Mesenchymal stem cell (in vitro differentiated cells and primary cell): ENCODE measurements around the gene GOLGA6A.
"Not testable (repeated sequence)": the region's sequence is repeated elsewhere in the genome, so short reads cannot be mapped to it uniquely, and the experiment has no call there.

Experiments
- DNase-seq: peaks from one replicate; pipeline ENCODE4 v3.0.0-alpha.2; 2013
- H2AFZ ChIP-seq: one replicate; pipeline ENCODE4 v1.6.1; 2013; ENCODE audit warnings: low read depth, mild to moderate bottlenecking, control low read depth, inconsistent platforms, low read length, moderate library complexity
- H2AK5ac ChIP-seq: 2 replicates; pipeline ENCODE4 v1.6.1; 2013; ENCODE audit warnings: low read length, moderate library complexity, mild to moderate bottlenecking, inconsistent platforms; ENCODE audit not compliant: severe bottlenecking
- H2BK120ac ChIP-seq: one replicate; pipeline ENCODE4 v1.6.1; 2013; ENCODE audit warnings: low read depth, mild to moderate bottlenecking, inconsistent platforms, low read length, moderate library complexity
- H2BK12ac ChIP-seq, 2 experiments: one replicate each; pipeline ENCODE4 v1.6.1; 2013; ENCODE audit warnings: inconsistent platforms in 2 of 2, low read length in 2 of 2, mild to moderate bottlenecking in 2 of 2, moderate library complexity in 2 of 2, control low read depth in 1 of 2
- H2BK15ac ChIP-seq: one replicate; pipeline ENCODE4 v1.6.1; 2013; ENCODE audit warnings: mild to moderate bottlenecking, low read depth, inconsistent platforms; ENCODE audit not compliant: poor library complexity, severe bottlenecking
- H2BK5ac ChIP-seq: 2 replicates; pipeline ENCODE4 v1.6.1; 2013; ENCODE audit warnings: low read depth, mild to moderate bottlenecking, low read length, control low read depth, inconsistent platforms; ENCODE audit not compliant: poor library complexity, severe bottlenecking
- H3K14ac ChIP-seq, 2 experiments: one replicate each; pipeline ENCODE4 v1.6.1; 2013; ENCODE audit warnings: inconsistent platforms in 2 of 2, low read length in 2 of 2, control low read depth in 1 of 2, mild to moderate bottlenecking in 1 of 2, moderate library complexity in 1 of 2
- H3K18ac ChIP-seq, 2 experiments: one replicate each; pipeline ENCODE4 v1.6.1; 2013; ENCODE audit warnings: inconsistent platforms in 2 of 2, low read length in 2 of 2, control low read depth in 1 of 2, low read depth in 1 of 2, mild to moderate bottlenecking in 1 of 2
- H3K23ac ChIP-seq, 2 experiments: one replicate each; pipeline ENCODE4 v1.6.1; 2013; ENCODE audit warnings: inconsistent platforms in 2 of 2, low read length in 2 of 2, mild to moderate bottlenecking in 2 of 2, moderate library complexity in 2 of 2, control low read depth in 1 of 2
- H3K27ac ChIP-seq: 2 replicates; pipeline ENCODE4 v1.5.1; 2013; ENCODE audit warnings: mild to moderate bottlenecking, moderate library complexity, low read length, control low read depth, inconsistent platforms; ENCODE audit not compliant: poor library complexity, severe bottlenecking
- H3K27me3 ChIP-seq, 2 experiments: 2 replicates each; pipeline versions ENCODE4 v1.6.1 to v1.7.0; 2013; ENCODE audit warnings: low read length in 2 of 2, mild to moderate bottlenecking in 2 of 2, moderate library complexity in 2 of 2, control low read depth in 1 of 2, inconsistent platforms in 1 of 2; ENCODE audit not compliant: control insufficient read depth in 1 of 2, insufficient read depth in 1 of 2
- H3K36me3 ChIP-seq, 2 experiments: 2 replicates each; pipeline versions ENCODE4 v1.6.1 to v1.7.0; 2013; ENCODE audit warnings: low read length in 2 of 2, control low read depth in 1 of 2, inconsistent platforms in 1 of 2, low read depth in 1 of 2, mild to moderate bottlenecking in 1 of 2; ENCODE audit not compliant: insufficient read depth in 2 of 2, control insufficient read depth in 1 of 2
- H3K4ac ChIP-seq, 2 experiments: one replicate each; pipeline ENCODE4 v1.6.1; 2013; ENCODE audit warnings: inconsistent platforms in 2 of 2, low read length in 2 of 2, mild to moderate bottlenecking in 2 of 2, moderate library complexity in 2 of 2, control low read depth in 1 of 2, low read depth in 1 of 2
- H3K4me1 ChIP-seq: 2 replicates; pipeline ENCODE4 v1.6.1; 2013; ENCODE audit warnings: low read depth, low read length, control low read depth; ENCODE audit not compliant: control insufficient read depth, insufficient read depth
- H3K4me2 ChIP-seq: 2 replicates; pipeline ENCODE4 v1.6.1; 2013; ENCODE audit warnings: low read length, mild to moderate bottlenecking, inconsistent platforms; ENCODE audit not compliant: poor library complexity, severe bottlenecking
- H3K4me3 ChIP-seq, 2 experiments: 2 replicates each; pipeline versions ENCODE4 v1.5.1 to v1.7.0; 2013; ENCODE audit warnings: low read length in 2 of 2, mild to moderate bottlenecking in 2 of 2, control low read depth in 1 of 2, low read depth in 1 of 2; ENCODE audit not compliant: insufficient read depth in 1 of 2
- H3K79me1 ChIP-seq: replicated peaks from 2 replicates; pipeline ENCODE4 v1.6.1; 2013; ENCODE audit warnings: mild to moderate bottlenecking, control low read depth, low read length, inconsistent platforms; ENCODE audit not compliant: poor library complexity, severe bottlenecking
- H3K9ac ChIP-seq: 2 replicates; pipeline ENCODE4 v1.7.0; 2013; ENCODE audit warnings: mild to moderate bottlenecking, low read length, moderate library complexity
- H3K9me3 ChIP-seq: 2 replicates; pipeline ENCODE4 v1.7.0; 2013; ENCODE audit warnings: mild to moderate bottlenecking, low read length; ENCODE audit not compliant: control insufficient read depth
- H4K8ac ChIP-seq: one replicate; pipeline ENCODE4 v1.6.1; 2013; ENCODE audit warnings: inconsistent platforms, mild to moderate bottlenecking, low read length, moderate library complexity
- H4K91ac ChIP-seq: one replicate; pipeline ENCODE4 v1.6.1; 2013; ENCODE audit warnings: mild to moderate bottlenecking, low read length, inconsistent platforms
- WGBS: methylation state at CpG from one replicate; pipeline ENCODE4 v1.1.7; 2013; ENCODE audit warnings: mixed read lengths; 5-methylcytosine and 5-hydroxymethylcytosine counted together

The GOLGA6A gene

GRCh38 chr15:74121039-74121438 is 38.7 kb upstream of the GOLGA6A start:
- Histone ChIP-seq H3K4me3 (no peak overlapping the region), H3K36me3 (no peaks in the 10 kb centered on the region), H4K8ac (no peak overlapping the region), H3K4me1 (no peaks in the 10 kb centered on the region), H3K18ac (peak overlapping the region in 1 of 2 experiments; percentile 29), H2BK120ac (no peak overlapping the region), H3K14ac (no peak overlapping the region), H2AK5ac (no peak overlapping the region), H3K4me2 (no peak overlapping the region), H4K91ac (no peak overlapping the region), H3K9ac (no peak overlapping the region), H3K9me3 (no peaks in the 10 kb centered on the region), H3K4ac (no peak overlapping the region), H3K79me1 (no peaks in the 10 kb centered on the region), H2BK15ac (no peak overlapping the region), H2BK12ac (no peak overlapping the region), H3K27ac (no peak overlapping the region), H2AFZ (no peak overlapping the region), H3K27me3 (peaks cover 58 to 63% of the 10 kb centered on the region in 2 experiments), H3K23ac (no peak overlapping the region), H2BK5ac (no peak overlapping the region)
- no peak for DNase-seq
- whole genome bisulfite sequencing = 5% methylated on average over 4 of the region's 4 CpGs

GRCh38 chr15:74120426-74120825 is 38.1 kb upstream of the GOLGA6A start:
- no peak overlapping the region for H2AFZ ChIP-seq
- no peak overlapping the region for H2BK12ac ChIP-seq
- no peak overlapping the region for H3K4me3 ChIP-seq
- no peak overlapping the region for H2BK120ac ChIP-seq
- H3K27me3 ChIP-seq = peaks cover 56 to 61% of the 10 kb centered on the region in 2 experiments
- H2BK5ac ChIP-seq = no peak overlapping the region
- H3K36me3 ChIP-seq = no peaks in the 10 kb centered on the region
- DNase-seq = no peak
- H3K14ac ChIP-seq = no peak overlapping the region
- H2BK15ac ChIP-seq = no peak overlapping the region
- H3K4ac ChIP-seq = no peak overlapping the region
- no peak overlapping the region for H4K91ac ChIP-seq
- WGBS = 67% methylated on average over 5 of the region's 6 CpGs
- no peaks in the 10 kb centered on the region for H3K4me1 ChIP-seq
- H3K27ac ChIP-seq = no peak overlapping the region
- no peak overlapping the region for H3K4me2 ChIP-seq
- H3K9ac ChIP-seq = no peak overlapping the region
- no peak overlapping the region for H3K18ac ChIP-seq
- H3K23ac ChIP-seq = no peak overlapping the region
- no peak overlapping the region for H4K8ac ChIP-seq
- no peaks in the 10 kb centered on the region for H3K9me3 ChIP-seq
- H3K79me1 ChIP-seq = no peaks in the 10 kb centered on the region
- H2AK5ac ChIP-seq = no peak overlapping the region

GRCh38 chr15:74109713-74110112 is 27.4 kb upstream of the GOLGA6A start:
- no peak overlapping the region for H2BK120ac ChIP-seq
- no peak overlapping the region for H3K18ac ChIP-seq
- no peak overlapping the region for H3K4ac ChIP-seq
- WGBS = 94% methylated on average over 6 of the region's 7 CpGs
- no peak overlapping the region for H2BK12ac ChIP-seq
- no peak overlapping the region for H4K91ac ChIP-seq
- H2BK15ac ChIP-seq = no peak overlapping the region
- H3K36me3 ChIP-seq = no peaks in the 10 kb centered on the region
- no peak overlapping the region for H3K9ac ChIP-seq
- H3K27me3 ChIP-seq = peaks cover 11 to 20% of the 10 kb centered on the region in 2 experiments
- H3K79me1 ChIP-seq = no peaks in the 10 kb centered on the region
- H3K23ac ChIP-seq = no peak overlapping the region
- H2AK5ac ChIP-seq = no peak overlapping the region
- H3K4me1 ChIP-seq = no peaks in the 10 kb centered on the region
- H3K14ac ChIP-seq = no peak overlapping the region
- H3K9me3 ChIP-seq = no peaks in the 10 kb centered on the region
- H2AFZ ChIP-seq = no peak overlapping the region
- no peak overlapping the region for H4K8ac ChIP-seq
- no peak overlapping the region for H3K27ac ChIP-seq
- DNase-seq = no peak
- no peak overlapping the region for H2BK5ac ChIP-seq
- H3K4me3 ChIP-seq = no peak overlapping the region
- no peak overlapping the region for H3K4me2 ChIP-seq

DNA sequence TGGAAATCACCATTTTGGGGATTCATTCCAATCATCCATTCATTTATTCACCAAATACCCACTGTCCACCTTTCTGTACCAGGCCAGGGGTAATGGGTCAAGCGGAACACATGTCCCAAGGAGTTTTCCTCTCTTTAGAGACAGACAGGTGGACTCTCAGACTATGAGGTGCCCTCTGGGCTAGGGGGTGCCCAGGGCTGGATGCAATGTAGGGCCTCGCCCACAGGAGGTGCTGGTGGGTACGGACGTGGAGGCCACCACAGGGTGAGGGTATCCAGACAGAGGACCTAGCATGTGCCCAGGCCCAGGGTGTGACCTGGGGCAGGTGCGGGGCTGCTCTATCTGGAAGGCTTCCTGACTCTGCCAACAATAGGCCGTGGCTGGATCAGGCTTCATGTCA is 26.3 kb upstream of the GOLGA6A start:
- H2AFZ ChIP-seq, H2BK5ac ChIP-seq, H3K14ac ChIP-seq, H3K79me1 ChIP-seq, H4K91ac ChIP-seq, DNase-seq, H3K23ac ChIP-seq, H4K8ac ChIP-seq, H3K18ac ChIP-seq, H3K4ac ChIP-seq, H2BK12ac ChIP-seq, H2BK15ac ChIP-seq, H3K9me3 ChIP-seq, H2BK120ac ChIP-seq, H3K4me1 ChIP-seq, H3K9ac ChIP-seq, H3K36me3 ChIP-seq, H3K4me3 ChIP-seq, H3K27ac ChIP-seq, H3K4me2 ChIP-seq, H2AK5ac ChIP-seq: not testable (repeated sequence)
- peaks cover 11 to 15% of the 10 kb centered on the region in 2 experiments for H3K27me3 ChIP-seq
- WGBS = 95% methylated on average over 4 of the region's 6 CpGs
